ENCODE measurements around the gene CHMP1A. TPM values are rescaled to one million over a fixed set of nuclear protein-coding genes. Genes with fewer than 3 reads are reported as not detected.
A peak's percentile ranks its signal among the peaks of the same experiment; 100 is the strongest.
"Not testable (repeated sequence)": the region's sequence is repeated elsewhere in the genome, so short reads cannot be mapped to it uniquely, and the experiment has no call there.

CHMP1A gene
- total RNA-seq, 3 donors from 2014 or later (not counting 1 experiment from before 2014, with no cell fraction given), result 124 to 135 (median 134) TPM

- Mint-ChIP-seq H3K4me3 (no peak overlapping the region), H3K9me3 (no peaks in the 10 kb centered on the region), H3K4me1 (no peaks in the 10 kb centered on the region), H3K27ac (no peak overlapping the region), H3K27me3 (ENCODE audit: low read depth in 2 of 2) (no peaks in the 10 kb centered on the region), H3K36me3 (no peaks in the 10 kb centered on the region)
- ATAC-seq, result no peak
- Histone ChIP-seq H3K9me3 (ENCODE audit: control insufficient read depth, insufficient read depth, low read length) (no peaks in the 10 kb centered on the region), H3K27me3 (ENCODE audit: control insufficient read depth, insufficient read depth, low read length) (no peaks in the 10 kb centered on the region), H3K4me3 (ENCODE audit: low read length) (no peak overlapping the region), H3K36me3 (ENCODE audit: control insufficient read depth, insufficient read depth, low read length) (no peaks in the 10 kb centered on the region), H3K4me1 (ENCODE audit: control insufficient read depth, insufficient read depth, low read length) (no peaks in the 10 kb centered on the region), H3K27ac (ENCODE audit: low read length) (no peak overlapping the region)
- WGBS (ENCODE audit: insufficient coverage), result 66% methylated on average over 5 of the region's 5 CpGs
- intact Hi-C loops (cut with micrococcal nuclease), result no loop called here
- TF ChIP-seq CTCF (IDR thresholded peaks at IDR 0.05), result no peak
- no peak for DNase-seq
Observed at GRCh38 chr16:89668790-89669158, 11.3 kb upstream of the CHMP1A start.

GRCh38 chr16:89667633-89668032 is 10.1 kb upstream of the CHMP1A start:
- WGBS (ENCODE audit: insufficient coverage), result 83% methylated on average over 9 of the region's 9 CpGs
- DNase-seq, result no peak

DNA sequence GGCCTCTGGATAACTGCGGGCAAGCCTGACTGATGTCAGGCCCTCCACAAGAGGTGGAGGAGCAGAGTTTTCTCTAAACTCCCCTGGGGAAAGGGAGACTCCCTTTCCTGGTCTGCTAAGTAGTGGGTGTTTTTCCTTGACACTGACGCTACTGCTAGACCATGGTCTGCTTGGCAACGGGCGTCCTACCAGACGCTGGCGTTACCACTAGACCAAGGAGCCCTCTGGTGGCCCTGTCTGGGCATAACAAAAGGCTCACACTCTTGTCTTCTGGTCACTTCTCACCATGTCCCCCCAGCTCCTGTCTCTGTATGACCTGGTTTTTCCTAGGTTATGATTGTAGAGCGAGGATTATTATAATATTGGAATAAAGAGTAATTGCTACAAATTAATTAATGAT is 9.5 kb upstream of the CHMP1A start:
- peak in 1 of 2 donors; percentile 40 for DNase-seq

More at GRCh38 chr16:89667633-89668032, 10.1 kb upstream of the CHMP1A start:
- no peak for TF ChIP-seq CTCF (IDR thresholded peaks at IDR 0.05)
- intact Hi-C loops (cut with micrococcal nuclease), result no loop called here
- Mint-ChIP-seq H3K27ac (no peak overlapping the region), H3K27me3 (ENCODE audit: low read depth in 2 of 2) (no peaks in the 10 kb centered on the region), H3K4me3 (no peak overlapping the region), H3K36me3 (no peaks in the 10 kb centered on the region), H3K9me3 (no peaks in the 10 kb centered on the region), H3K4me1 (no peaks in the 10 kb centered on the region)
- no peak for ATAC-seq
- Histone ChIP-seq H3K9me3 (ENCODE audit: control insufficient read depth, insufficient read depth, low read length) (no peaks in the 10 kb centered on the region), H3K4me3 (ENCODE audit: low read length) (no peak overlapping the region), H3K36me3 (ENCODE audit: control insufficient read depth, insufficient read depth, low read length) (no peaks in the 10 kb centered on the region), H3K4me1 (ENCODE audit: control insufficient read depth, insufficient read depth, low read length) (no peaks in the 10 kb centered on the region), H3K27me3 (ENCODE audit: control insufficient read depth, insufficient read depth, low read length) (no peaks in the 10 kb centered on the region), H3K27ac (ENCODE audit: low read length) (no peak overlapping the region)

DNA sequence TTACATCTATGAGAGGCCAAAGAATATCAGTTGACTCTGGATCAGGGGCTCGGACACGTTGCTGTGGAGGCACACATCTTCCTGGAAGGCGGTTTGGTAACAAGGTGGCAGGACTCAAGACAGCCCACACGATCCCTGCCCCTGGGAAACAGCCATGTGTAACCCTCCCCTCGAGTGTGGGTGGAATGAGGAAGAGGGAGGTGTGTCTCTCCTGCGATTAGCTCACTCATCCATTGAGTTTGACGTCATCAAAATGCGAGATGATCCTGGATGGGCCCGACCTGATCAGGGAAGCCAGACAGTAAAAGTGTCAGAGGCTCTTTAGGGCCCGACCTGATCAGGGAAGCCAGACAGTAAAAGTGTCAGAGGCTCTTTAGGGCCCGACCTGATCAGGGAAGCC is 6.7 kb upstream of the CHMP1A start:
- H3K4me3 ChIP-seq (ENCODE audit: low read length); H3K27me3 ChIP-seq (ENCODE audit: control insufficient read depth, insufficient read depth, low read length); ATAC-seq; intact Hi-C loops (cut with micrococcal nuclease); H3K27me3 Mint-ChIP-seq (ENCODE audit: low read depth in 2 of 2); H3K4me3 Mint-ChIP-seq; H3K36me3 Mint-ChIP-seq; H3K9me3 Mint-ChIP-seq; H3K4me1 ChIP-seq (ENCODE audit: control insufficient read depth, insufficient read depth, low read length); H3K27ac ChIP-seq (ENCODE audit: low read length); H3K9me3 ChIP-seq (ENCODE audit: control insufficient read depth, insufficient read depth, low read length); DNase-seq; H3K36me3 ChIP-seq (ENCODE audit: control insufficient read depth, insufficient read depth, low read length); H3K4me1 Mint-ChIP-seq; H3K27ac Mint-ChIP-seq: not testable (repeated sequence)
- 93% methylated on average over 9 of the region's 11 CpGs for WGBS (ENCODE audit: insufficient coverage)

More for the DNA sequence above, 9.5 kb upstream of the CHMP1A start:
- H3K27ac Mint-ChIP-seq; intact Hi-C loops (cut with micrococcal nuclease); H3K36me3 Mint-ChIP-seq; H3K27ac ChIP-seq (ENCODE audit: low read length); H3K36me3 ChIP-seq (ENCODE audit: control insufficient read depth, insufficient read depth, low read length); H3K27me3 Mint-ChIP-seq (ENCODE audit: low read depth in 2 of 2); H3K4me1 ChIP-seq (ENCODE audit: control insufficient read depth, insufficient read depth, low read length); H3K4me3 ChIP-seq (ENCODE audit: low read length); H3K9me3 ChIP-seq (ENCODE audit: control insufficient read depth, insufficient read depth, low read length); H3K9me3 Mint-ChIP-seq; H3K4me3 Mint-ChIP-seq; ATAC-seq; H3K4me1 Mint-ChIP-seq; H3K27me3 ChIP-seq (ENCODE audit: control insufficient read depth, insufficient read depth, low read length): not testable (repeated sequence)
- WGBS (ENCODE audit: insufficient coverage), result 86% methylated on average over 5 of the region's 7 CpGs

GRCh38 chr16:89661215-89661614 is 3.7 kb upstream of the CHMP1A start:
- H3K27me3 ChIP-seq (ENCODE audit: control insufficient read depth, insufficient read depth, low read length), result no peaks in the 10 kb centered on the region
- WGBS (ENCODE audit: insufficient coverage), result 97% methylated on average over 8 of the region's 9 CpGs
- no peak for DNase-seq
- H3K4me3 Mint-ChIP-seq, result peak overlapping the region; percentile 7
- H3K27ac Mint-ChIP-seq, result no peak overlapping the region
- intact Hi-C loops (cut with micrococcal nuclease), result no loop called here
- TF ChIP-seq CTCF (IDR thresholded peaks at IDR 0.05), result no peak
- H3K27ac ChIP-seq (ENCODE audit: low read length), result no peak overlapping the region
- no peaks in the 10 kb centered on the region for H3K36me3 ChIP-seq (ENCODE audit: control insufficient read depth, insufficient read depth, low read length)
- peaks cover 15 to 22% of the 10 kb centered on the region in 2 donors for H3K4me1 Mint-ChIP-seq
- no peak overlapping the region for H3K4me3 ChIP-seq (ENCODE audit: low read length)
- H3K9me3 Mint-ChIP-seq, result no peaks in the 10 kb centered on the region
- peaks cover 24% of the 10 kb centered on the region for H3K4me1 ChIP-seq (ENCODE audit: control insufficient read depth, insufficient read depth, low read length)
- H3K27me3 Mint-ChIP-seq (ENCODE audit: low read depth in 2 of 2), result no peaks in the 10 kb centered on the region
- no peaks in the 10 kb centered on the region for H3K9me3 ChIP-seq (ENCODE audit: control insufficient read depth, insufficient read depth, low read length)
- no peak for ATAC-seq
- H3K36me3 Mint-ChIP-seq, result no peaks in the 10 kb centered on the region
